ENCODE results near the gene TSPAN11.

- TF ChIP-seq POLR2A (IDR thresholded peaks at IDR 0.05; ENCODE audit: low read depth, low read length) (no peak), POLR2AphosphoS5 (IDR thresholded peaks at IDR 0.05; ENCODE audit: low read depth, low read length) (no peak)
Measured at GRCh38 chr12:30908722-30909348, 17.7 kb upstream of the TSPAN11 start.
